Measurements from ENCODE around the gene ELSPBP1. TPM values are rescaled to one million over a fixed set of nuclear protein-coding genes. Genes with fewer than 3 reads are reported as not detected.

Gene ELSPBP1
- polyA plus RNA-seq, 1 donor (not counting 4 experiments of a cell fraction or from before 2014, with no cell fraction given), result not detected

DNA sequence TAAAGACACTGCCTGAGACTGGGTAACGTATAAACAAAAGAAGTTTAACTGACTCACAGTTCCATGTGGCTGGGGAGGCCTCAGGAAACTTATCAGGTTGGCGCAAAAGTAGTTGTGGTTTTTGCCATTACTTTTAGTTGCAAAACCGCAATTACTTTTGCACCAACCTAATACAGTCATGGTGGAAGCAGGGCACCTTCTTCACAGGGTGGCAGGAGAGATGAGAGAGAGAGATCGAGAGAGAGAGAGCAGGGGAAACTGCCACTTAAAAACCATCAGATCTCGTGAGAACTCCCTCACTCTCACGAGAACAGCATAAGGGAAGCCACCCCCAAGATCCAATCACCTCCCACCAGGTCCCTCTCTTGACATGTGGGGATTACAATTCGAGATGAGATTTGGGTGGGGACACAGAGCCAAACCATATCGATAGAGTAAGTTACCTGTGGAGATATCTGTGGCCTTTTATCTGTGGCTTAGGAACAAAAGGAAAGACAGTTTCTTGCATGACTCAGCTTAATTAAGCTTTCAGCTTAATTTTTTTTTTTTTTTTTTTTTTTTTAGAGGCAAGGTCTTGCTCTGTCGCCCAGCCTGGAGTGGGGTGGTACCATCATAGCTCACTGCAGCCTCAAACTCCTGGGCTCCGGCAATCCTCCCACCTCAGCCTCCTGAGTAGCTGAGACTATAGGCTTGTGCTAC is 57.1 kb downstream of the ELSPBP1 start:
- no peak for FAIRE-seq
- H3K4me2 ChIP-seq (ENCODE audit: control insufficient read depth, extremely low read depth, insufficient read depth, low read depth, low read length), result no peak overlapping the region
- no peak overlapping the region for H2AFZ ChIP-seq (ENCODE audit: control insufficient read depth, low read length)
- H3K27ac ChIP-seq (ENCODE audit: control insufficient read depth, insufficient read depth, low read length), result no peak overlapping the region
- H3K79me2 ChIP-seq (ENCODE audit: control insufficient read depth, insufficient read depth, low read length), result no peaks in the 10 kb centered on the region
- H3K9me3 ChIP-seq (ENCODE audit: control insufficient read depth, low read depth, low read length), result peaks cover 5% of the 10 kb centered on the region
- no peaks in the 10 kb centered on the region for H4K20me1 ChIP-seq (ENCODE audit: control insufficient read depth, extremely low read depth, insufficient read depth, low read length)
- H3K4me1 ChIP-seq (ENCODE audit: control insufficient read depth, extremely low read depth, insufficient read depth, low read length), result peaks cover 3% of the 10 kb centered on the region
- H3K9me1 ChIP-seq (ENCODE audit: control insufficient read depth, extremely low read depth, insufficient read depth, low read length), result no peaks in the 10 kb centered on the region
- TF ChIP-seq EZH2 (IDR thresholded peaks at IDR 0.05; ENCODE audit: low read length), result no peak
- TF ChIP-seq, protein P1, sequence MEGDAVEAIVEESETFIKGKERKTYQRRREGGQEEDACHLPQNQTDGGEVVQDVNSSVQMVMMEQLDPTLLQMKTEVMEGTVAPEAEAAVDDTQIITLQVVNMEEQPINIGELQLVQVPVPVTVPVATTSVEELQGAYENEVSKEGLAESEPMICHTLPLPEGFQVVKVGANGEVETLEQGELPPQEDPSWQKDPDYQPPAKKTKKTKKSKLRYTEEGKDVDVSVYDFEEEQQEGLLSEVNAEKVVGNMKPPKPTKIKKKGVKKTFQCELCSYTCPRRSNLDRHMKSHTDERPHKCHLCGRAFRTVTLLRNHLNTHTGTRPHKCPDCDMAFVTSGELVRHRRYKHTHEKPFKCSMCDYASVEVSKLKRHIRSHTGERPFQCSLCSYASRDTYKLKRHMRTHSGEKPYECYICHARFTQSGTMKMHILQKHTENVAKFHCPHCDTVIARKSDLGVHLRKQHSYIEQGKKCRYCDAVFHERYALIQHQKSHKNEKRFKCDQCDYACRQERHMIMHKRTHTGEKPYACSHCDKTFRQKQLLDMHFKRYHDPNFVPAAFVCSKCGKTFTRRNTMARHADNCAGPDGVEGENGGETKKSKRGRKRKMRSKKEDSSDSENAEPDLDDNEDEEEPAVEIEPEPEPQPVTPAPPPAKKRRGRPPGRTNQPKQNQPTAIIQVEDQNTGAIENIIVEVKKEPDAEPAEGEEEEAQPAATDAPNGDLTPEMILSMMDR (optimal IDR thresholded peaks at IDR 0.05 in 1 of 3, IDR thresholded peaks at IDR 0.05 in 1 of 3, conservative IDR thresholded peaks at IDR 0.05 in 1 of 3; ENCODE audit: extremely low read depth in 1 of 3, insufficient read depth in 2 of 3, low read length in 3 of 3), result no peak
- no peaks in the 10 kb centered on the region for H3K36me3 ChIP-seq (ENCODE audit: control insufficient read depth in 2 of 2, extremely low read depth in 1 of 2, insufficient read depth in 2 of 2, low read length in 2 of 2)
- H3K9ac ChIP-seq (ENCODE audit: control insufficient read depth, extremely low read depth, insufficient read depth, low read length), result no peak overlapping the region
- dilution Hi-C loops (cut with MboI; ENCODE audit: extremely low pct_ligation_motif_present, low sequenced_read_pairs), result no loop called here
- H3K4me3 ChIP-seq (ENCODE audit: control insufficient read depth in 2 of 3, extremely low read depth in 1 of 3, insufficient read depth in 2 of 3, low read depth in 1 of 3, low read length in 3 of 3), result no peak overlapping the region
- no peaks in the 10 kb centered on the region for H3K27me3 ChIP-seq (ENCODE audit: control insufficient read depth, extremely low read depth, insufficient read depth, low read length)
- DNase-seq (ENCODE audit: low read depth, low spot score), result no peak

DNA sequence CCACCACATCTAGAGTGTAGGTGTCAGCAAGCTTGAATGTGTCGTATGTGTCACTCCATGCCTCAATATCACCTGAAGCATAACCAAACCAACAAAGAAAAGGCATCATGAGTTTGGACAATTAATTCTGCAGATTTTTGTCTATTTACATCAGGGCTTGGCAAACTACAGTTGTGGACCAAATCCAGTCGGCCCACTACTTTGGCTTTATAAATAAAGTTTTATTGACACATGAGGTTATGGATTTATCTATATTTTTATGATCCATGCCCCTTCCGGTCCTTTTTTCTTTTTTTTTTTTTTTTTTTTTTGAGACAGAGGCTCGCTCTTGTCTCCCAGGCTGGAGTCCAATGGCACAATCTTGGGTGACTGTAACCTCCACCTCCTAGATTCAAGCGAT is 58.6 kb downstream of the ELSPBP1 start:
- no peak overlapping the region for H2AFZ ChIP-seq (ENCODE audit: control insufficient read depth, low read length)
- FAIRE-seq (no peak), DNase-seq (ENCODE audit: low read depth, low spot score) (no peak)
- dilution Hi-C loops (cut with MboI; ENCODE audit: extremely low pct_ligation_motif_present, low sequenced_read_pairs), result no loop called here
- no peaks in the 10 kb centered on the region for H3K9me1 ChIP-seq (ENCODE audit: control insufficient read depth, extremely low read depth, insufficient read depth, low read length)
- no peaks in the 10 kb centered on the region for H3K27me3 ChIP-seq (ENCODE audit: control insufficient read depth, extremely low read depth, insufficient read depth, low read length)
- no peak overlapping the region for H3K27ac ChIP-seq (ENCODE audit: control insufficient read depth, insufficient read depth, low read length)
- TF ChIP-seq EZH2 (IDR thresholded peaks at IDR 0.05; ENCODE audit: low read length), result no peak
- TF ChIP-seq, protein P1 (optimal IDR thresholded peaks at IDR 0.05 in 1 of 3, IDR thresholded peaks at IDR 0.05 in 1 of 3, conservative IDR thresholded peaks at IDR 0.05 in 1 of 3; ENCODE audit: extremely low read depth in 1 of 3, insufficient read depth in 2 of 3, low read length in 3 of 3), result no peak
- H3K9ac ChIP-seq (ENCODE audit: control insufficient read depth, extremely low read depth, insufficient read depth, low read length), result no peak overlapping the region
- H3K4me2 ChIP-seq (ENCODE audit: control insufficient read depth, extremely low read depth, insufficient read depth, low read depth, low read length), result no peak overlapping the region
- H3K9me3 ChIP-seq (ENCODE audit: control insufficient read depth, low read depth, low read length), result peaks cover 5% of the 10 kb centered on the region
- no peaks in the 10 kb centered on the region for H3K79me2 ChIP-seq (ENCODE audit: control insufficient read depth, insufficient read depth, low read length)
- H3K36me3 ChIP-seq (ENCODE audit: control insufficient read depth in 2 of 2, extremely low read depth in 1 of 2, insufficient read depth in 2 of 2, low read length in 2 of 2), result no peaks in the 10 kb centered on the region
- H3K4me1 ChIP-seq (ENCODE audit: control insufficient read depth, extremely low read depth, insufficient read depth, low read length), result peaks cover 3% of the 10 kb centered on the region
- no peaks in the 10 kb centered on the region for H4K20me1 ChIP-seq (ENCODE audit: control insufficient read depth, extremely low read depth, insufficient read depth, low read length)
- no peak overlapping the region for H3K4me3 ChIP-seq (ENCODE audit: control insufficient read depth in 2 of 3, extremely low read depth in 1 of 3, insufficient read depth in 2 of 3, low read depth in 1 of 3, low read length in 3 of 3)

Data from keratinocyte (primary cell).